NCI-H2227 (cell line): ENCODE data around the gene KLF2.

Experiments
- DNase-seq: peaks from one replicate; lab custom pipeline; 2025; ENCODE audit not compliant: unreplicated experiment; lab: John Stamatoyannopoulos, UW

Gene KLF2

DNA sequence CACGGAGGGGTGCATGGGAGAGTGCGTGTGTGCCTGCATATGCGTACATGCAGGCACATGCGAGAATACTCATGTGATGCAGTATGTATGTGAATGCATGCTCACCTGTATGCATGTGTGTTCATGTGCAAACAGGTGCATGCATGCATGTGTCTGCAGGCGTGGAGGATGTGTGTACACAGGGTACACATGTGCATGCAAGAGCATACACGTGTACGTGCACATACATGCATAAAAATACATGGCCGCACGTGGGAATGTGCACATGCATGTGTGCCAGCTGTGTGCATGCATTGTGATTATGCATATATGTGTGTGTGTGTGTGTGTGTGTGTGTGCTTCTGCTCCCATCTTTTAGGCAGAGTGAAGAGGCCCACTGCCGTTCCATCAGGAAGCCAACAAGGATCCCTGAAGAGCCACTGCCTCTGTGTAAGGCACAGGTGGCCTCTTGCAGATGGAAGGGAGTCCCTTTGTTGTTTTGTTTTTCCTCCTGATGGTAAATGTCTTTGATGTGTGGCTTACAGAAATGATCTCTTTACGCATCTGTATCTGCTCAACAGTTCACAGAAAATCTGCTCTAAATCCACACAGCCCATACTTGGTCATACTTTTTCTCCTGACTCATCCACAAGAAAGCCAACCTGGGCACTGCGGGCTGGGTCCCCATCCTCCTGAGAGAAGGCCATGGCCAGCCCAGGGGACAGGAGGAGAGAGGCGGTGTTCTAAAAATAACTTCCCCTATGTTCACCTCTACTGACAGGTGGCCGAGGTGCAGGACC is 50.7 kb downstream of the KLF2 start:
- no peak for DNase-seq

DNA sequence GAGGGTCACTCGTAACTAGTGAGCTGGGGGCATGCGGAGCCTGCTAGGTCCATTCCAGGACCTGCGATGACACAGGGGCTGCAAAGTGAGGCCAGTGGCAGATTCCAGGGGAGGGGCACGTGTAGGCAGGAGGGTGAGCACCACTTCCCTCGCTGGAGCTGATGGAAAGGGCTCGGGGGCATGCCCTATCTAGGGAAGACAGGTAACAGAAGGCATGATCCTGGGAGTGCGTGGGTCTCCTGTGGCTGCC is 51.2 kb downstream of the KLF2 start:
- no peak for DNase-seq

DNA sequence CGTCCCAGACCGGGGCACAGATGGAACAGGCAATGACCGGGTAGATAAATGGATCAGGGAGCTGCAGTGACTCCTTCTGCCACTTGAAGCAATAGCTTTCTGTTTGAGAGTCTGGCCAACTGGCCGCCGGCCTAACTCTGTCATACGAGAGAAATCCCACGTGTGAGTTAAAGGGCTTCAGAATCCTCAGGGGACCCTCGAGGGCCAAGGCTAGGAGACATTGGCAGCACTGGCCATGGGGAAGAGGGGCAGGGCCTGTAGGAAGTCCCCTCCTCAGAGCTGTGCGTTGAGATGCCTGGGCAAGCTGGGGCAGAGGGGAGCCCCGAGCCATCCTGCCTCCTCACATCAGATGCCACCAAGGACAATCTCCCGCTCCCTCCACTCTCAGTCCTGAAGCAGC is 51.6 kb downstream of the KLF2 start:
- no peak for DNase-seq

DNA sequence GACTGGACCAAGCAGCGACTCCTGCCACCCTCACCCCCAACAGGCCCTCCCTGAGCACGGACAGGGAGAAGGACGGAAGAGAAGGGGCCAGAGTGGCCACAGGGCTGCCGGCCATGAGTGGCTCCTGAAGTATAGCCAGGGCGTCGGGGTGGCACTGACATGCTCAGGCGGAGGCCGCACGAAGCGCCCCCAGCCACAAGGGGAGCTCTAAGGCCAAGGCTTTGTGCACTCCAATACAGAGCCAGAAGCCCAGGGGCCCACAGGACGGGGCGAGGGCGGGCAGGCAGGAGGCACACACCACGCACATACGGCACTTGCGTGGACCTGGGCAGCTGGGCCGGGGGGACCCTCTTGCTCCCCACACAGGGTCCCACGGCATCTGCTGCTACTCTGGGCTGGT is 52.0 kb downstream of the KLF2 start:
- no peak for DNase-seq

DNA sequence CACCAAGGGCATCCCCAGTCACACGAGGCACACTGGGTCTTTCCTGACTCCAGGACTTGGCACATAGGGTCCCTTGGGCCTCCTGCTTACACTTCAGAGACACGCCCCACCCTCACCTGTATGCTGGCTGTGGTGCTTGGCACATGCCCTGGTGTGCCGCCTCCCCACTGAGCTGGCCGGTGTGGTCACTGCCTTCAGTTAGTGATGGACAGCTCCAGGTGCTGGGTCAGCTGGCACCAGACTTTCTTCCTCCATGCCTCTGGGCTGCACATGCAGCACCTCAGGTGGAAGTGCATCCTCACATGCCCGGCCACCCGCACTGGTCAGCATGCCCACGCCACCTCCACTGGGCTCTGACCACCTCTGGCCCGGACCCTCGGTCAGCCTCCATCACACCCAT is 52.9 kb downstream of the KLF2 start:
- DNase-seq: no peak
